GM23338 (cell line): ENCODE results near the gene GNB2.

ENCODE experiments used
- CREB1 ChIP-seq: fragments of 250-450 bp; sonication (Bioruptor Pico); IDR thresholded peaks from 2 replicates; pipeline ENCODE4 v1.5.0; 2020; ENCODE audit warnings: low read depth, mild to moderate bottlenecking, moderate library complexity
- CTCF ChIP-seq, 2 experiments: fragments of 200-600 bp in 1 of 2; sonication (generic) in 1 of 2; conservative IDR thresholded peaks; 2 replicates each; pipeline versions ENCODE4 v1.5.1 to v1.6.1; 2016 to 2017; ENCODE audit warnings: antibody characterized with exemption in 2 of 2, low read depth in 2 of 2, mild to moderate bottlenecking in 2 of 2, moderate library complexity in 1 of 2
- EZH2 ChIP-seq: fragments of 200-600 bp; sonication (generic); IDR thresholded peaks from one replicate; pipeline ENCODE4 v1.8.0; 2017; ENCODE audit warnings: antibody characterized with exemption, mild to moderate bottlenecking, low read depth; ENCODE audit not compliant: unreplicated experiment
- EZH2phosphoT487 ChIP-seq: fragments of 200-600 bp; sonication (generic); IDR thresholded peaks from one replicate; pipeline ENCODE4 v1.8.1; 2018; ENCODE audit warnings: antibody characterized with exemption; ENCODE audit not compliant: unreplicated experiment
- JUNB ChIP-seq: IDR thresholded peaks from one replicate; pipeline ENCODE4 v1.6.1; 2016; ENCODE audit warnings: antibody characterized with exemption; ENCODE audit not compliant: unreplicated experiment
- POLR2AphosphoS5 ChIP-seq: IDR thresholded peaks from 2 replicates; pipeline ENCODE4 v1.6.1; 2016; ENCODE audit warnings: antibody characterized with exemption, low read depth
- ZNF114 ChIP-seq: fragments of 250-450 bp; sonication (Bioruptor Pico); IDR thresholded peaks from 2 replicates; pipeline ENCODE4 v1.5.0; 2020; ENCODE audit warnings: mild to moderate bottlenecking, moderate library complexity
- TF ChIP-seq, protein P1 (sequence below): IDR thresholded peaks from one replicate; pipeline ENCODE4 v1.6.1; 2018; ENCODE audit warnings: antibody characterized with exemption; ENCODE audit not compliant: unreplicated experiment

GRCh38 chr7:100711369-100711768, 37.8 kb downstream of the GNB2 start:
- TF ChIP-seq CTCF (conservative IDR thresholded peaks at IDR 0.05; ENCODE audit: low read depth in 2 of 2) (no peak), POLR2AphosphoS5 (no peak), EZH2phosphoT487 (no peak), EZH2 (no peak), CREB1 (CRISPR knock-in tag) (no peak), JUNB (no peak), ZNF114 (CRISPR knock-in tag) (no peak)
- TF ChIP-seq, protein P1, sequence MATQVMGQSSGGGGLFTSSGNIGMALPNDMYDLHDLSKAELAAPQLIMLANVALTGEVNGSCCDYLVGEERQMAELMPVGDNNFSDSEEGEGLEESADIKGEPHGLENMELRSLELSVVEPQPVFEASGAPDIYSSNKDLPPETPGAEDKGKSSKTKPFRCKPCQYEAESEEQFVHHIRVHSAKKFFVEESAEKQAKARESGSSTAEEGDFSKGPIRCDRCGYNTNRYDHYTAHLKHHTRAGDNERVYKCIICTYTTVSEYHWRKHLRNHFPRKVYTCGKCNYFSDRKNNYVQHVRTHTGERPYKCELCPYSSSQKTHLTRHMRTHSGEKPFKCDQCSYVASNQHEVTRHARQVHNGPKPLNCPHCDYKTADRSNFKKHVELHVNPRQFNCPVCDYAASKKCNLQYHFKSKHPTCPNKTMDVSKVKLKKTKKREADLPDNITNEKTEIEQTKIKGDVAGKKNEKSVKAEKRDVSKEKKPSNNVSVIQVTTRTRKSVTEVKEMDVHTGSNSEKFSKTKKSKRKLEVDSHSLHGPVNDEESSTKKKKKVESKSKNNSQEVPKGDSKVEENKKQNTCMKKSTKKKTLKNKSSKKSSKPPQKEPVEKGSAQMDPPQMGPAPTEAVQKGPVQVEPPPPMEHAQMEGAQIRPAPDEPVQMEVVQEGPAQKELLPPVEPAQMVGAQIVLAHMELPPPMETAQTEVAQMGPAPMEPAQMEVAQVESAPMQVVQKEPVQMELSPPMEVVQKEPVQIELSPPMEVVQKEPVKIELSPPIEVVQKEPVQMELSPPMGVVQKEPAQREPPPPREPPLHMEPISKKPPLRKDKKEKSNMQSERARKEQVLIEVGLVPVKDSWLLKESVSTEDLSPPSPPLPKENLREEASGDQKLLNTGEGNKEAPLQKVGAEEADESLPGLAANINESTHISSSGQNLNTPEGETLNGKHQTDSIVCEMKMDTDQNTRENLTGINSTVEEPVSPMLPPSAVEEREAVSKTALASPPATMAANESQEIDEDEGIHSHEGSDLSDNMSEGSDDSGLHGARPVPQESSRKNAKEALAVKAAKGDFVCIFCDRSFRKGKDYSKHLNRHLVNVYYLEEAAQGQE = no peak
